ENCODE results near the gene FRMPD2.
"Not testable (repeated sequence)": the region's sequence is repeated elsewhere in the genome, so short reads cannot be mapped to it uniquely, and the experiment has no call there.

The FRMPD2 gene

GRCh38 chr10:48197236-48197899 is 77.1 kb downstream of the FRMPD2 start:
- no peak for DNase-seq (ENCODE audit: low read depth)

GRCh38 chr10:48195803-48196202 is 78.7 kb downstream of the FRMPD2 start:
- DNase-seq (ENCODE audit: low read depth), result no peak

- DNase-seq (ENCODE audit: low read depth), result no peak
These were observed 79.7 kb downstream of the FRMPD2 start for GRCh38 chr10:48194830-48195229.

- DNase-seq (ENCODE audit: low read depth), result no peak
These were observed 80.9 kb downstream of the FRMPD2 start for GRCh38 chr10:48193556-48193955.

- no peak for DNase-seq (ENCODE audit: low read depth)
These were observed 81.5 kb downstream of the FRMPD2 start for GRCh38 chr10:48192881-48193450.

- no peak for DNase-seq (ENCODE audit: low read depth)
These were observed 86.6 kb downstream of the FRMPD2 start for GRCh38 chr10:48187713-48188485.

- DNase-seq (ENCODE audit: low read depth), result no peak
These were observed 87.4 kb downstream of the FRMPD2 start for GRCh38 chr10:48187126-48187525.

GRCh38 chr10:48186264-48186804 is 88.2 kb downstream of the FRMPD2 start:
- DNase-seq (ENCODE audit: low read depth), result not testable (repeated sequence)

GRCh38 chr10:48184224-48184623 is 90.3 kb downstream of the FRMPD2 start:
- no peak for DNase-seq (ENCODE audit: low read depth)

GRCh38 chr10:48172715-48173114 is 101.8 kb downstream of the FRMPD2 start:
- not testable (repeated sequence) for DNase-seq (ENCODE audit: low read depth)

- not testable (repeated sequence) for DNase-seq (ENCODE audit: low read depth)
These were observed 113.8 kb downstream of the FRMPD2 start for GRCh38 chr10:48160670-48161069.

GRCh38 chr10:48160163-48160562 is 114.3 kb downstream of the FRMPD2 start:
- not testable (repeated sequence) for DNase-seq (ENCODE audit: low read depth)

GRCh38 chr10:48154211-48155140 is 120.0 kb downstream of the FRMPD2 start:
- not testable (repeated sequence) for DNase-seq (ENCODE audit: low read depth)

GRCh38 chr10:48147643-48148042 is 126.9 kb downstream of the FRMPD2 start:
- not testable (repeated sequence) for DNase-seq (ENCODE audit: low read depth)

- DNase-seq (ENCODE audit: low read depth), result not testable (repeated sequence)
These were observed 130.5 kb downstream of the FRMPD2 start for GRCh38 chr10:48143721-48144642.

- not testable (repeated sequence) for DNase-seq (ENCODE audit: low read depth)
These were observed 133.5 kb downstream of the FRMPD2 start for GRCh38 chr10:48140949-48141348.

GRCh38 chr10:48139953-48140850 is 134.3 kb downstream of the FRMPD2 start:
- not testable (repeated sequence) for DNase-seq (ENCODE audit: low read depth)

GRCh38 chr10:48128954-48129353 is 145.5 kb downstream of the FRMPD2 start:
- not testable (repeated sequence) for DNase-seq (ENCODE audit: low read depth)

- not testable (repeated sequence) for DNase-seq (ENCODE audit: low read depth)
These were observed 148.2 kb downstream of the FRMPD2 start for GRCh38 chr10:48126251-48126650.
